Kidney (tissue), 14 donors: ENCODE data around the gene AGXT. TPM values are rescaled to one million over a fixed set of nuclear protein-coding genes. Genes with fewer than 3 reads are reported as not detected.
A peak's percentile ranks its signal among the peaks of the same experiment; 100 is the strongest.

Experiments used
- DNase-seq, 5 donors: peaks; one replicate each; pipeline ENCODE4 v3.0.0-alpha.2; 2013 to 2020
- FAIRE-seq: peaks from 2 replicates; lab custom pipeline; 2012; peaks lifted over from hg19 to GRCh38; lab: Jason Lieb, UNC
- H3K27ac ChIP-seq, 2 donors: one replicate each; pipeline ENCODE4 v1.7.0; 2013; ENCODE audit warnings: low read depth in 2 of 2, low read length in 2 of 2, inconsistent platforms in 1 of 2
- H3K27me3 ChIP-seq: one replicate; pipeline ENCODE4 v1.7.1; 2013; ENCODE audit warnings: low read length, inconsistent platforms; ENCODE audit not compliant: control insufficient read depth, insufficient read depth
- H3K36me3 ChIP-seq, 3 donors: one replicate each; pipeline versions ENCODE4 v1.7.0 to v1.7.1; 2013; ENCODE audit warnings: low read length in 3 of 3, control low read depth in 1 of 3, inconsistent platforms in 1 of 3; ENCODE audit not compliant: insufficient read depth in 3 of 3, control insufficient read depth in 2 of 3
- H3K4me1 ChIP-seq, 3 donors: one replicate each; pipeline versions ENCODE4 v1.7.0 to v1.7.1; 2013; ENCODE audit warnings: low read length in 3 of 3, inconsistent platforms in 1 of 3, low read depth in 1 of 3; ENCODE audit not compliant: control insufficient read depth in 2 of 3, insufficient read depth in 2 of 3
- H3K4me3 ChIP-seq, 3 donors: one replicate each; pipeline versions ENCODE4 v1.7.0 to v1.8.1; 2013; ENCODE audit warnings: low read length in 3 of 3, control low read depth in 1 of 3, inconsistent platforms in 1 of 3
- H3K9ac ChIP-seq, 3 donors: one replicate each; pipeline versions ENCODE4 v1.7.0 to v1.7.1; 2013; ENCODE audit warnings: low read length in 3 of 3, control low read depth in 1 of 3, inconsistent platforms in 1 of 3
- H3K9me3 ChIP-seq, 3 donors: one replicate each; pipeline versions ENCODE4 v1.7.0 to v1.7.1; 2013; ENCODE audit warnings: low read length in 3 of 3, control low read depth in 1 of 3, inconsistent platforms in 1 of 3; ENCODE audit not compliant: control insufficient read depth in 2 of 3, insufficient read depth in 1 of 3
- CTCF ChIP-seq: IDR thresholded peaks from 3 replicates; pipeline ENCODE4 v1.5.1; 2012; ENCODE audit warnings: mild to moderate bottlenecking, moderate library complexity, borderline replicate concordance; ENCODE audit not compliant: insufficient read depth; ENCODE audit errors: extremely low read depth
- intact Hi-C: fragments of 100-400 bp; cut with DNase I; formaldehyde crosslinking; loops from one replicate; pipeline ENCODE4 v1.11.1; 2022
- polyA plus RNA-seq: library from polyadenylated mRNA; stranded (reverse); fragments of 350-450 nt; fragmentation: Illumina TruSeq; extraction: RNeasy Lipid Tissue Mini Kit (QIAGEN cat#74804); gene quantifications from one replicate; pipeline ENCODE4 v1.2.3, GENCODE V29; 2014; ENCODE audit warnings: low read depth, low replicate concordance; ENCODE audit not compliant: insufficient read depth
- total RNA-seq: library from RNA; stranded (reverse); fragmentation: NEBNext Ultra II Directional; extraction: Animal tissue kit (Norgen Biotek cat#: 25700); gene quantifications from one replicate; pipeline ENCODE4 v1.2.1, GENCODE V29; 2021
- donor health status: control.
- donor health status: control.
- donor health status: control.
- donor health status: control.
- donor health status: control.
- donor health status: DM: yes; HTN: yes; CAD: no.
- donor health status: Normal renal cell carcinoma (clear cell type).

AGXT gene
- total and polyA plus RNA-seq, 2 donors from 2014 or later = 0.09 to 12.5 TPM

GRCh38 chr2:240928476-240929363 is 60.1 kb downstream of the AGXT start:
- peak in 2 of 5 donors; percentile 4 to 25 for DNase-seq

GRCh38 chr2:240929364-240930095 is 60.9 kb downstream of the AGXT start:
- intact Hi-C loops = no loop called here
- Histone ChIP-seq H3K27ac (no peak overlapping the region), H3K27me3 (no peaks in the 10 kb centered on the region), H3K9ac (no peak overlapping the region), H3K36me3 (no peaks in the 10 kb centered on the region), H3K9me3 (peaks cover 0 to 6% (median 0%) of the 10 kb centered on the region in 3 donors), H3K4me3 (no peak overlapping the region), H3K4me1 (no peaks in the 10 kb centered on the region)
- FAIRE-seq (no peak), DNase-seq (peak in 2 of 5 donors; percentile 7 to 26)
- TF ChIP-seq CTCF = no peak

More at GRCh38 chr2:240928476-240929363, 60.1 kb downstream of the AGXT start:
- H3K27ac ChIP-seq = no peak overlapping the region
- peaks cover 0 to 6% (median 0%) of the 10 kb centered on the region in 3 donors for H3K9me3 ChIP-seq
- H3K27me3 ChIP-seq = no peaks in the 10 kb centered on the region
- FAIRE-seq = no peak
- H3K9ac ChIP-seq = no peak overlapping the region
- H3K36me3 ChIP-seq = no peaks in the 10 kb centered on the region
- H3K4me3 ChIP-seq = no peak overlapping the region
- TF ChIP-seq CTCF = no peak
- H3K4me1 ChIP-seq = no peaks in the 10 kb centered on the region
- intact Hi-C loops = no loop called here

Other genes with a start within 250 kb of the AGXT start
- gene GPR35, start 243.3 kb upstream of the AGXT start, total RNA-seq = 6.7 TPM
- 1.7 TPM for gene GPR35, start 243.3 kb upstream of the AGXT start, polyA plus RNA-seq
- gene AQP12B, start 185.9 kb upstream of the AGXT start, total RNA-seq = not detected
- gene AQP12B, start 185.9 kb upstream of the AGXT start, polyA plus RNA-seq = not detected
- not detected for gene AQP12A, start 177.0 kb upstream of the AGXT start, total RNA-seq
- not detected for gene AQP12A, start 177.0 kb upstream of the AGXT start, polyA plus RNA-seq
- 0.54 TPM for gene KIF1A, start 48.6 kb upstream of the AGXT start, total RNA-seq
- gene KIF1A, start 48.6 kb upstream of the AGXT start, polyA plus RNA-seq = 0.58 TPM
- 6.1 TPM for gene MAB21L4, start 27.3 kb downstream of the AGXT start, total RNA-seq
- 28.5 TPM for gene MAB21L4, start 27.3 kb downstream of the AGXT start, polyA plus RNA-seq
- gene CROCC2, start 37.5 kb downstream of the AGXT start, total RNA-seq = 0.13 TPM
- gene CROCC2, start 37.5 kb downstream of the AGXT start, polyA plus RNA-seq = not detected
- gene SNED1, start 129.8 kb downstream of the AGXT start, total RNA-seq = 42.1 TPM
- gene SNED1, start 129.8 kb downstream of the AGXT start, polyA plus RNA-seq = 3.0 TPM
- 41.5 TPM for gene MTERF4, start 233.5 kb downstream of the AGXT start, total RNA-seq
- 24.3 TPM for gene MTERF4, start 233.5 kb downstream of the AGXT start, polyA plus RNA-seq